ENCODE results near the gene PFAS.

Gene PFAS

GRCh38 chr17:8222380-8222629 lies 26.8 kb upstream of the PFAS start:
- Histone ChIP-seq H3K27ac (peak overlapping the region; percentile 94), H3K36me3 (replicated peaks) (no peaks in the 10 kb centered on the region), H3K4me3 (ENCODE audit: low read depth, low read length) (peak overlapping the region; percentile 69), H3K27me3 (replicated peaks) (no peaks in the 10 kb centered on the region)
- in situ Hi-C loops (cut with HindIII; ENCODE audit: low pct_ligation_motif_present, low sequenced_read_pairs): no loop called here
- no peak for DNase-seq
- TF ChIP-seq CTCF (IDR thresholded peaks at IDR 0.05; ENCODE audit: low read depth, low read length, missing control alignments): no peak

- peak overlapping the region; percentile 69 for H3K4me3 ChIP-seq (ENCODE audit: low read depth, low read length)
- peaks cover 2% of the 10 kb centered on the region for H3K36me3 ChIP-seq (replicated peaks)
- H3K27ac ChIP-seq: peak overlapping the region; percentile 94
- peak; percentile 95 for DNase-seq
- H3K27me3 ChIP-seq (replicated peaks): no peaks in the 10 kb centered on the region
- in situ Hi-C loops (cut with HindIII; ENCODE audit: low pct_ligation_motif_present, low sequenced_read_pairs): no loop called here
- TF ChIP-seq CTCF (IDR thresholded peaks at IDR 0.05; ENCODE audit: low read depth, low read length, missing control alignments): no peak
These were observed 26.3 kb upstream of the PFAS start for GRCh38 chr17:8222630-8223355.

GRCh38 chr17:8223356-8224126 lies 25.5 kb upstream of the PFAS start:
- H3K27me3 ChIP-seq (replicated peaks): no peaks in the 10 kb centered on the region
- H3K4me3 ChIP-seq (ENCODE audit: low read depth, low read length): peak overlapping the region; percentile 69
- H3K36me3 ChIP-seq (replicated peaks): peaks cover 3% of the 10 kb centered on the region
- DNase-seq: peak; percentile 38
- H3K27ac ChIP-seq: peak overlapping the region; percentile 94
- peak; percentile 27 for TF ChIP-seq CTCF (IDR thresholded peaks at IDR 0.05; ENCODE audit: low read depth, low read length, missing control alignments)
- in situ Hi-C loops (cut with HindIII; ENCODE audit: low pct_ligation_motif_present, low sequenced_read_pairs): no loop called here

GRCh38 chr17:8224891-8225812 lies 23.9 kb upstream of the PFAS start:
- H3K36me3 ChIP-seq (replicated peaks): peaks cover 8% of the 10 kb centered on the region
- H3K27me3 ChIP-seq (replicated peaks): no peaks in the 10 kb centered on the region
- no peak overlapping the region for H3K4me3 ChIP-seq (ENCODE audit: low read depth, low read length)
- no peak for DNase-seq
- in situ Hi-C loops (cut with HindIII; ENCODE audit: low pct_ligation_motif_present, low sequenced_read_pairs): no loop called here
- no peak for TF ChIP-seq CTCF (IDR thresholded peaks at IDR 0.05; ENCODE audit: low read depth, low read length, missing control alignments)
- H3K27ac ChIP-seq: no peak overlapping the region

- peak overlapping the region; percentile 51 for H3K4me3 ChIP-seq (ENCODE audit: low read depth, low read length)
- peaks cover 8% of the 10 kb centered on the region for H3K36me3 ChIP-seq (replicated peaks)
- peak; percentile 92 for DNase-seq
- TF ChIP-seq CTCF (IDR thresholded peaks at IDR 0.05; ENCODE audit: low read depth, low read length, missing control alignments): no peak
- in situ Hi-C loops (cut with HindIII; ENCODE audit: low pct_ligation_motif_present, low sequenced_read_pairs): no loop called here
- peak overlapping the region; percentile 43 for H3K27ac ChIP-seq
- H3K27me3 ChIP-seq (replicated peaks): no peaks in the 10 kb centered on the region
These were observed 23.1 kb upstream of the PFAS start for GRCh38 chr17:8225813-8226535.
